Anterior cingulate cortex (tissue), 58 donors: Measurements from ENCODE around the gene RAB5B.

Experiments
- DNase-seq, 58 donors: peaks; one replicate each; lab custom pipeline; 2025; lab: John Stamatoyannopoulos, UW

The RAB5B gene

DNA sequence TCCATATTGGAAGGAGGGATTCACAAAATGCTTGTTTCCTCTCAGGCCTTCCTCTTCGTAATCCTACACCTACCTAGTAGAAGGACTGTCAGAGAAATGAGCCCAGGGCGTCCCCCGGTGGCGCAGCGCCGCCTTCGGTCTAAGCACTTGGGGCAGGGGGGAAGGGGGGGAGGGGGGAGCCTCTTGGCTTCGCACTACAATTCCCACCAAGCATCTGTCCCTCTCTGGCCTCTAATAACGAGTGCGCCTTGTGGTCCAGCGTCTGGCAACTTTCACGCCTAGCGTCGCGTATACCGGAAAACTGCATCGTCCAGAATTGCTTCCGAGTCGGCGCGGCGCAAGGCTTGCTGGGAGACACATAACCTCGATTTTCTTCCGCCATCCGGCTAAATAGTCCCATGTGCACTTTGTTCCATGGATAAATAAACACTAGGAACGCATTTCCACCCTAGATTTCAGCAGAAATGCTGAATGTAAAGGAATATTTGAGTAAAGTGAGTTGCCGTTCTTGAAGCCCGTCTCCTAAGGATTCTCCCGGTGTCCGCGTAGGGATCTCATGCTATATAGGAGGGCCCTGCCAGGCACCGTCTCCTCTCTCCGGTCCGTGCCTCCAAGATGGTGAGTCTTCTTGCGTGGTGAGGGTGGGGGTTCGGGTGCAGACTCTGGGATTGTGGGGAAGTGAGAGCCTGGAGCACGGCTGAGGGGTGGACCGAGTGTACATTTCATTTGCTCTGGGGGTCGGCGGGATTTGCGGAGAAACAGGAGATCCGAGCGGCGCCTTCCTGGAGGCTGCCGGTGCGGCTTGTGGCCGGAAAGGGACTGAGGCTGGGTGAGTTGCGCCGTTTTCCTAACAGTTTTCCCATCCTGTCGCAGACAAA lies 67.9 kb downstream of the RAB5B start, which contains the start of gene RPS26:
Gene RPS26 (plus strand): TSS at position 367 of the 878 bp plus-strand sequence. CDS start 249 bp downstream, at position 616.
- DNase-seq = peak; percentile 70 to 97 (median 92)

DNA sequence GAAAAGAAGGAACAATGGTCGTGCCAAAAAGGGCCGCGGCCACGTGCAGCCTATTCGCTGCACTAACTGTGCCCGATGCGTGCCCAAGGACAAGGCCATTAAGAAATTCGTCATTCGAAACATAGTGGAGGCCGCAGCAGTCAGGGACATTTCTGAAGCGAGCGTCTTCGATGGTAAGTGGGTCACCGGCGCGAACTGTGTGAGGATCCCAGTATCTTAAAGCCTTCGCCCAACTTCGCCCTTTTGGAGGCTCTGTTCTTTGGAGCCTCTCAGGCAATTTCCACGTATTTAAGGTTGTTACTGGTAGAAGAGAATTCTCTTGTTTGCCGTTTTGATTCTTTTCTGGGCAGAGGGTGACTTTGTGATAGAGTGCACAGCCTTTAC lies 68.5 kb downstream of the RAB5B start:
- DNase-seq = peak in 1 of 58 donors; percentile 4

DNA sequence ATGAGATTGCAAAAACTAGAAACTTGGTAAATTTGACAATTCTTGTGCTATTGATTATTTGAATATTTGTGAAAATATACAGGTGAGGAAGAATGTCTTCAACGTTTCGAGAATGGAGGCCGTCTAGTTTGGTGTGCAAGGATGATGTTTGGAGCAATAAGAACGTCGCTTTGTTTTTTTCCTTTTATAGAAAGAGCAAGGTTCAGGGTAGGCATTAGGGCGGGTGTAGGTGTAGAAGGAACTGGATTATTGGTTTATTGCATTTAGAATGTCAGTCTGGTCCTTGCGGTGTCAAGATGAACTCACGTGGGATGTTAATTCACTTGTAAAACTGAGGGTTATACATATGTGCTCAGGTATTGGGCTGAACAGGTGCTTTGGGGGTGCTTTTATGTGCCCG lies 69.0 kb downstream of the RAB5B start:
- no peak for DNase-seq
